GM21360 (cell line): ENCODE results near the gene MS4A10.
"Not testable (repeated sequence)": the region's sequence is repeated elsewhere in the genome, so short reads cannot be mapped to it uniquely, and the experiment has no call there.

Experiments used
- ATAC-seq: cut with Tn5 transposase; IDR thresholded peaks from one replicate; pipeline ENCODE4 v1.9.1; 2021; ENCODE audit warnings: mild to moderate bottlenecking, moderate library complexity; ENCODE audit not compliant: unreplicated experiment

Gene MS4A10

DNA sequence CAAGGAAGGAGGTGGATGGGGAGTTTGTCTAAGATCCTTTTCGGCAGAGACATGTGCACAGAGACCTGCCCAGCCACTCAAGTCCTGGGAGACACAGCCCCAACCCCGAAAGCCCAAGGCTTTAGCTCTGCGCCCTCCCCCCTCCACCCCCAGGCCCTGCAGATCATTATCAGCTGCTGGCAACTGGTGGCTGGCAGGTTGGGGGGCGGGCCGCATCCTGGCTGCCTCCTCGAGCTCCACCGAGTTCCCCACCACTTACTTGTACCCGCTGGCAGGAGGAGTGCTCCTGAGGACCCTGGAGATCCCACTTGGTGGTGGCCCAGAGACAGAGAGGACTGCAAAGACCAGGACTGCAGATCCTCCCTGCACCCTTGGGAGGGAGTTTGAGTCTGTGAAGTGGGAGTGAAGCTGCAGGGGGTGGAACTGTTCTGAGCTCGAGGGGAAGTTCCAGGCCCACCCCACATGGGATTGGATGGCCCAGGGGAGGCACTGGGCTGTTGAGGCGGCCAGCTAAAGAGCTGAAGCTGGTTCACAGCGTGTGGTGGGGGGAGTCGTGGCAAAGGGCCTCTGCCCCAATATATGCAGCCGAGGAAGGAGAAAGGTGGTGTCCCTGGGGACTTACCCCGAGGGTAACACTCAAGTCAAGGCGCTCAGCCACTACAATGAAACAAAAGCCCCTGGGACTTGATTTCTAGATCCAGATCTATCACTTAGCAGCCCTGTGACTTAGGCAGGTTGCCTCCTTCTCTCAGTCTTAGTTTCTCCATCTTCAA lies 36.9 kb downstream of the MS4A10 start:
- no peak for ATAC-seq

DNA sequence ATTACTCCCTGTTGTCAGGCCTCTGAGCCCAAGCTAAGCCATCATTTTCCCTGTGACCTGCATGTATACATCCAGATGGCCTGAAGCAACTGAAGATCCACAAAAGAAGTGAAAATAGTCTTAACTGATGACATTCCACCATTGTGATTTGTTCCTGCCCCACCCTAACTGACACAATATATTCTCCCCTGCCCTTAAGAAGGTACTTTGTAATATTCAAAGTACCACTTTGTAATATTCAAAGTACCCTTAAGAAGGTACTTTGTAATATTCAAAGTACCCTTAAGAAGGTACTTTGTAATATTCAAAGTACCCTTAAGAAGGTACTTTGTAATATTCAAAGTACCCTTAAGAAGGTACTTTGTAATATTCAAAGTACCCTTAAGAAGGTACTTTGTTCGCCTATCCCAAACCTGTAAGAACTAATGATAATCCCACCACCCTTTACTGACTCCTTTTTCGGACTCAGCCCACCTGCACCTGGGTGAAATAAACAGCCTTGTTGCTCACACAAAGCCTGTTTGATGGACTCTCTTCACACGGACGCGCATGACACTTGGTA lies 38.7 kb downstream of the MS4A10 start:
- ATAC-seq: not testable (repeated sequence)

DNA sequence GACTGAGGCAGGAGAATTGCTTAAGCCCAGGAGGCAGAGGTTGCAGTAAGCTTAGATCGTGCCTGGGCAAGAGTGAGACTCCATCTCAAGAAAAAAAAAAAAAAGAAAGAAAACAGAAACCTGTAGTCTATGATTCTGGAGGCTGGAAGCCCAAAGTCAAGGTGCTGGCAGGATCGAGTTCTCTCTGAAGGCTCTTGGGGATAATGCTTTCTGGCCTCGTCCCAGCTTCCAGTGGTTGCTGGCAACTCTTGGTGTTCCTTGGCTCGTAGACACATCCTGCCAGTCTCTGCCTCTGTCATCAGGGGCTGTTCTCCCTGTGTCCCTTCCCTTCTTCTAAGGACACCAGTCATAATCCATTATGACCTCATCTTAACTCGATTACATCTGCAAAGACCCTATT lies 40.0 kb downstream of the MS4A10 start:
- no peak for ATAC-seq

DNA sequence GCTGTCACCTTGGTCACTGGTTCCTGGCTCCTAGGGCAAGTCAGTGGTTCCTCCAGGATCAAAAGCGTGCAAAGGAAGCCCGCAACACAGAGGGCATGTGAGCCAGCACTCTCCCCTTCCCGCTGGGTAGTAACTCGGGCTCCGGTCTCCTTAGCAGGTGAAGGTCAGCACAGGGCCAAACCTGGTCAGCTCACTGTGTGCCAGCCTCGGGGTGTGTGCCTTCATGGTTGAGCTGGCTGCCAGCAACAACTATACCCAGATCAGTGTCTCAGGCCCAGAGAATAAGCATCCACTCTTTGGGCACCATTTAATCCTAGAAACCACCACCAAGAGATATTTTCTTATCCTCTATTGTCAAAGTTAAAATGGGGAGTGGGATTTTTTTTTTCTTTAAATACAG lies 40.7 kb downstream of the MS4A10 start:
- no peak for ATAC-seq

DNA sequence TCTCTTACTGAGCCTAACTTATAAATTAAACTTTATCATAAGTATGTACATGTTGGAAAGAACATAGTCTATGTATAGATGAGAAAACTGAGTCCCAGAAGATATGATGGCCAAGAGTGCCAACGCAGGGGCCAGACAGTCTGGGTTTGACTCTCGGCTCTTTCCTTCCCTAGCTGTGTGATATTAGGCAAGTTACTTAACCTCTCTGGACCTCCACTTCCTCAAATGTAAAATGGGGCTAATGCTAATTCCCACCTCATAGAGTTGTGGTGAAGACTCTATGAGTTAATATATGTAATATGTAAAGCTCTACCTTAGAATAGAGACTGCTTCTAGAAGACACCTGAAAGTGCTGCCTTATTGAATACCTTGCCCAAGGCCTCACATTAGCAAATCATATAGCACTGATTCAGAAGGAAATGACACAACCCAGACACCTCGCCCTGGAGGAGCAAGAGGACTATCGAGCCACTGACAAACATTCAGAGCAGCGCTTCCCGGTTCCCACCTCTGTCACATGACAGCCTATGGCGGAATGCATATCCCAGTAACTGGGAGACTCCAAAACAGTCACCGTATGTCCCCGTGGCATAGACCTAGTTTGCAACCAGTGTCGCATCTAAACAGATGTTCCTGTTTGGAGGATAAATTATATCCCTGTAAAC lies 45.5 kb downstream of the MS4A10 start:
- ATAC-seq: peak; percentile 27

DNA sequence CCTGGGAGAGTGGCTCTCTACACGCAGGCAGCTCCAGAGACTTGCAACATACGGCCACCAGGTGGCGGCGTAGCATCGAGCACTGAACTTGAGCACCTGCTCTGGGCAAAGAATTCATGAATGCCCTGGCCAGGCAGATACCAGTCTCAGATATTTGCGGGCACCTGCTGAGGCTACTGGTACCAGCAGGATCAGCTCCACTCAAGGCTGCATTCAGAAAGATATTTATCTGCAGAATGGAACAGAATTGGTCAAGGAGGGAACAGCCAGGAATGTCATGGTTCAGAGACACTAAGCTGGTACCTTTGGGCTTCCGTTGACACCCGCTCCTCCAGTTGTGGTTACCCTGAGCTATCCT lies 46.0 kb downstream of the MS4A10 start:
- ATAC-seq: peak; percentile 74

DNA sequence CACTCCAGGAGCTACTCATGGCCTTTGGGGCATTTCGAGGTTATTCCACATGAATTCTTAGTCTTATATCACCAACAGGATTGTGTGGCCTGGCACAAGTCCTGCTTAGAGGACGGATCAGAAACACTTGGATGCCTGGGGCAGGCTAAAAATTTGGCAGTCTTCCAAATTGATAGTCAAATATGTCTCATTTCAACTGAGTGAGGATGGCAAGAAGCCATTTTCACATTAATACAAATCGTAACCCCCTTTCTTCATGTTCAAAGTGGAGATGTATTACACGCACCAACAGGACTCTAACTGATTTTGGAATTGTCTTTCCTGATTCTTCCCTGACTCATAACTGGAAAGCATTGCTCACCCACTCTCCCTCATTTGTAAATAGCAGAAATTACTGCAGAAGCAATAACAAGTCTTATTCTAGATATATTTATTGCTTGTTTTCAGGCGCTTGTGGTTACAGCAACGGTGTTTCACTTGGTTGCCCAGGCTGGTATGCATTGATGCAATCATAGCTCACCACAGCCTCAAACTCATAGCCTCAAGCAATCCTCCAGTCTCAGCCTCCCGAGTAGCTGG lies 46.5 kb downstream of the MS4A10 start:
- no peak for ATAC-seq

DNA sequence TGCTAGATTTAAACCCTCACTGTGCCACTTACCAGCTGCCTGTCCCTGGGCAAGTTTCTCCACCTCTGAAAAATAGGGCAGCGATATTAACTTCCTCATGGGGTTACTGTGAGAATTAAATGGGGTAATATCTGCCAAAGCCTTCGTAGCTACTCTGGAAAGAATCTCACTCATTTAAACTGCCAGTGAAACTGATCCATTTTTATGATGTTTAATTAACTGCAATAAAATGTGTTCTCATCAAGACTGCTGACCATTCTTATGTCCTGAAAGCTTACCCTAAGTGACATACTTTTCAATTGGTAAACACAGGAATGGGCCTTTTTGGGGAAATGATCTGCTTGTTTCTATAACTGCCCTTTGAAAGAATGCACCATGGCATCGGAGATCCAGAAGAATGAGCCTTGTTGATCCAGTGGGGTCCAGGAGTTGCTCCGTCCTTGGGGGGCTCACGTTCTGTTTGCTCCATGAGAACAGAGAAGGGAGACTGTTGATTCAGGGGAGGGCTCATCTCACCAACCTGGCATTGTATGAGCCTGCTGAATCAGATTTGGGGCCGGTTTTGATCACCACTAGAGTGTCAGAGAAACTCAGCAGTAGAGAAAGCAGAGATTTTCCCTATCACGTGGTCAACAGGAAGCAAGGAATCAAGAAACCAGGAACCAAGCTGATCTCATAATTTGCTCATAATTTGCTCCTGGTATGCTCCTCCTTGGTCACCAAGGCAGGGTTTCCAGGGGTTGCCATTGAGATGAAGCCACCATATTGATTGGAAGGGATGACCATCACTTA lies 49.8 kb downstream of the MS4A10 start:
- ATAC-seq: no peak

- ATAC-seq: no peak
These were observed 50.4 kb downstream of the MS4A10 start for GRCh38 chr11:60835534-60835846.

DNA sequence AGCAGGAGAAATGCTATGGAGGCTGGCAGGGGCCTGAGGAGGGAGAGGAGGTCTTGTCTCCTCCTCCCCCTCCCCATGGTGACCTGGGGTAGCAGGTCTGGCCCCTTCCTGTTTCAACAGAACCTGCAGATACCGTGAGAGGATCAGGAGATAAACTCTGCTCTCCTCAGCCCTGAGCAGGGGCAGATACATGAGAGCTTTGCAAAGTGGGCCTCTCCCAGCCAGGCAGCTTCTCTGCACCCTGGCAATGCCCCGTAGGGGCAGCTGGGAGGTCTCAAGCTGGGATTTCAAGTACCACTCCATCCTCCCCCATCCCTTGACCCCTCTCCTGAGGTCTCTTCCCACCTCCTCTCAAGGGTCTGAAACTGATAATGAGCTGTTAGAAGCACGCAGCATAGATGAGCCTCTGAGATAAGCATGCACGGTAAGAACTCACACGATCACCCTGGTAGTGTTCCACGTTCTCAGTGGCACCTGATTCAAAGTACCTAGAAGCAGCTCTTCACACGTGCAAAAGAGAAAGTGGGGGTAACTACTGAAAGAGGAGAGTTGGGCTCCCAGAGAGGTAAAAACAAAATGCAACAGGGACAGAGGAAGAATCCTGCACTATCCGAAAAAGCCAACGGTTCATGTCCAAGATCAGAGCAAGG lies 51.9 kb downstream of the MS4A10 start:
- no peak for ATAC-seq

- ATAC-seq: no peak
These were observed 53.0 kb downstream of the MS4A10 start for GRCh38 chr11:60838132-60838531.

DNA sequence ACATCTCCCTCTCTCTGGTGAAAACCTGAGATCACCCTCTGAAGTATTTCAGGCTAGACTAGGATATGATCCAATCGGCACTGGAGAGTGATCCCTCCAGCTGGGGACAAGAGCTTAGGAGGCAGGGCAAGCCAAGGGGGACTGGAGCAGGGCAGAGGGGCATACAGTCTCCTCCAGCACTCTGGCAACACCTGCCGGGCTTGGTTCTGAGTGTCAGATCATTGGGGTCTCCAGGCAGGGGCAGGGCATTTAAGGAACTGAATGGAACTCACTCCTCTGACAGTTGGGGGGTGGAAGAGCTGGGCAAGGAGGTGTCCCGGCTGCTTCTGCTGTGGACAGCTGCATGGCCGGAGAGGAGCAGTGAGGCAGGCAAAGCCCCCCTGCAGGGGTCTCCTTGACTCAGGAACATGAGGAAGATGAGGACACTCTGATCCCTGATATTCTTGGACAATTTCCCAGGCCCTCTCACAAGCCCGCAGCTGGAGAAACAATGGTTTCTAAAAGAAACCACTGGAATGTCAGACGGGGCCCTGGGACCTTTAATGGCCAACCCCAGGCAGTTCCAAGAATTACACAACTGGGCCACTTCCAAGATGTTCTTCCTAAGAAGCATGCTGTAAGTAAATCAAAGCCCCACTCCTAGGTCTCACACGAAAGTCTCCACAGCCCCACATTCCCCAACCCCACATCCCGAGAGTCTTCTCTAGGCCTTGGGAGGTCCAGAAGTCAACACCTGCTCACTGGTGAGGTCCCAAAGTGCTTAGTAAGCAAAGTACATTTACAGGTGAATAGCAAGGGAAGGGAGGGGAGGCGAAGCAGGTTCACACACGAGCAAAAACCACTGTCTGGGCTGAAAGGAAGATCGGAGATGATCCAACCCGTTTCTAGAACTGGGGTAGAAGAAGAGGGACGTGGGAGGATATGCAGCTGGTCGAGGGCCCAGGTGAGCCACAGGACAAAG lies 55.6 kb downstream of the MS4A10 start:
- no peak for ATAC-seq

GRCh38 chr11:60841797-60842667 lies 56.9 kb downstream of the MS4A10 start, which contains the start of gene CCDC86:
Gene CCDC86 (plus strand): TSS chr11:60842113. CDS start chr11:60842125, 12 bp downstream.
- ATAC-seq: peak; percentile 67

DNA sequence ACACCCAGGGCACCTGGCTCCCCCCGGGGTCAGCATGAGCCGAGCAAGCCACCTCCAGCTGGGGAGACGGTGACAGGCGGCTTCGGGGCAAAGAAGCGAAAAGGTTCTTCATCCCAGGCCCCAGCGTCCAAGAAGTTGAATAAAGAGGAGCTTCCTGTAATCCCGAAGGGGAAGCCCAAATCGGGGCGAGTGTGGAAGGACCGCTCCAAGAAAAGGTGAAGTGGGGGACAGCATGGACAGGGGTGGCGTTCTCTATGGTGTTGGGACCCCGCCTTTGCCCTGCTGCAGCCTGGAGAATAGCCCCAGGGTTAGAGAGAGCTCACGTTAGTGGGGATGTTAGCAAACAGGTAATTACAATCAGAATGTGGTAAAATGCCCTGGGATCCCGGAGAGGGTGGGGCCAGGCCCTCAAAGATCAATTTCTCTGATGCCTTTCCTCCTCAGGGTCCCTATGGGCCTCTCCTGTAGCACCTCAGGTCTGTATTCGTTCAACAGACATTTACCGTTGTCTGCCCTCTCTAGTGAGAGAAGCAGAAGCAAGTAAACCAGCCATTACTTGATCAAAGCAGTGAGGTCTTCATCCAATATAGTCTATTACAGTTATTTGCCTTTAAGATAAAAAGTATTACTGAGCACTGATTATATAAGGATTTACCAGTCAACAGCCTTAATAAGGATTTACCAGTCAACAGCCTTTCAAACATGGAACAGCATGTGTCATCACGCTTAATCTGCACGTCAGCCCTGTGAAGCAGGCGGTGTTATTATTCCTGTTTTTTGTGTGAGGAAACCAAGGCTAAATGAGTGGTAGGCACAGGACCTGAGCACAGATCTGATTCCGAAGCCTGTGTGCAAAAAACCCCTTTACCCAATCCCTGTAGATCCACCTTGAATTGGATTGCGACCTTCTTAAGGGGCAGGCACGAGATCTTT lies 57.8 kb downstream of the MS4A10 start:
- ATAC-seq: no peak

- no peak for ATAC-seq
These were observed 59.1 kb downstream of the MS4A10 start for GRCh38 chr11:60844045-60844869.

DNA sequence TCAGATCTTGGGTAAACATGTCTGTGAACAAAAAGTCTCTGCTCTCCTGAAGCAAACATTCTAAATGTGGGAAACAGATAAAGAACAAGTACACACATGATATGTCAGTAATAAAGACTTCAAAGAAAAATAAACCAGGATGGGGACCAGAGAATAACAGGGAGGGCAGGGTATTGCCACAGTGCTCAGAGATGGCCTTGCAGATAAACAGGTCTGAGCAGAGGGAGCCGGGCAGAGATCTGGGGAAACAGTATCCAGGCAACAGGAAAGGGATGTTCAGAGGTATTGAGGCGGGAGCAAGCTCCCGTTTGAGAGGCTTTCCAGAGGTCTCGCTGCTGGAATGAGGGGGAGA lies 59.7 kb downstream of the MS4A10 start:
- no peak for ATAC-seq

- no peak for ATAC-seq
These were observed 60.2 kb downstream of the MS4A10 start for GRCh38 chr11:60845338-60845737.
